ENCODE data around the gene FNDC5.
A peak's percentile ranks its signal among the peaks of the same experiment; 100 is the strongest.

Gene FNDC5

DNA sequence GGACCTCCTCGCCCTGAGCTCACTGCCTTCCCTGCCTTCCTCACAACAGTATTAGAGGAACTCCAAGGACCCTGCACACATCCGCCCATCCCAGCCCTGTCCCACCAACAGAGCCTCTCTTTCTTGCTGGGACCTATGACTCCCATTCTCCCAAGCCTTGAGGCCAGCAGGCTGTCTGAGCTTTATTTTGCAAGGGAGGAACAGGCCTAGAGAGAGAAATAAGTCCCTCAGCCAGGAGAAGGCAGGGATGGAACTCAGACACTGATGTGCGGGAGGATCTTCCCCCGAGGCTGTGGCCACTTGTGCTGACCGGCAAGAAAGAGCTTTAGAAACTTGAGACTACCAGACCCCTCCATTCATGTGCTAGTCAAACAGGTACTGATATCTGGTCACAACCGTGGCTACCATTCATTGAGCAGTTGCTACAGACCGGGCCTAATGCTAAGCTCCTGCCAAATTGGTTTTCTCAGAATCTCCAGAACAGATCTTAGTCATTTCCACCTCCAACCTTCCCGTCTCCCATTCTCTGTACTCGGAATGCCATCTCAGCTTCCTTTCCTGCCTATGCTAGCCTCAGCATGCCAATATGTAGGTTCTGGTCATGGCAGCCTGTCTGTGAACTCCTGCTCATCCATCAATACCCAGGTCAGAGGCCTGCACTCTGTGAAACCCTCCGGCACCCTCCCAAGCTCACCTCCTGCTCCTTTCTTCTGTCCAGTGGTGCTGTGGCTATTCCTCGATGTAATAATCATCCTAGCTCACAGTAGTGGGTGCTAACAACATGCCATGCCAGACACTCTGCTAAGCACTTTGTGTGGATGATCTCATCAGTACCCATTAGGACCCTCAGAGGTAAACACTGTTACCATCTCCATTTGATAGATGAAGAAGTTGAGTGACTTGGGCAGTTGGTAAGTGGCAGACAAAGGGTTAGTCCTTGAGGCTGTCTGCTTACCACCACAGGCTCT is 26.7 kb upstream of the FNDC5 start:
- no peak for DNase-seq (ENCODE audit: low spot score)

DNA sequence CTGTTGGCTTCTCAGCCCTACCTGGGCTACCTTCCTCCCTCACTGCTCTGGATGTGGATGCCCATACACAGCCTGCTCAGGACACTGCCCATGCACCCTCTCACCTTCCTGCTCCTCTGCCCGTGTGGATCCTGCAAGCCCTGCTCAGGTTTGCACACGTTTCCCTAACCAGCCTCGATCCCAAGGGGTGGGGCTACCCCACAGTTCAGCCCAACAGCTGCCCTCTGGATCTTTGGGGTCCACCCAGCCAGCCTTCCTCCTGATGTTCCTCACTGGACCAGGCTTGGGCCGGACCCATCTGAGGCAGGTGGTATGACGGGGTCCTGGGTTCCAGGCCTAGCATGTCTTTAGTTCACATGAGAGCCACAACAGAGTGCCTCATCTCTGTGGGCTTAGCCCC is 25.7 kb upstream of the FNDC5 start:
- DNase-seq (ENCODE audit: low spot score): no peak

DNA sequence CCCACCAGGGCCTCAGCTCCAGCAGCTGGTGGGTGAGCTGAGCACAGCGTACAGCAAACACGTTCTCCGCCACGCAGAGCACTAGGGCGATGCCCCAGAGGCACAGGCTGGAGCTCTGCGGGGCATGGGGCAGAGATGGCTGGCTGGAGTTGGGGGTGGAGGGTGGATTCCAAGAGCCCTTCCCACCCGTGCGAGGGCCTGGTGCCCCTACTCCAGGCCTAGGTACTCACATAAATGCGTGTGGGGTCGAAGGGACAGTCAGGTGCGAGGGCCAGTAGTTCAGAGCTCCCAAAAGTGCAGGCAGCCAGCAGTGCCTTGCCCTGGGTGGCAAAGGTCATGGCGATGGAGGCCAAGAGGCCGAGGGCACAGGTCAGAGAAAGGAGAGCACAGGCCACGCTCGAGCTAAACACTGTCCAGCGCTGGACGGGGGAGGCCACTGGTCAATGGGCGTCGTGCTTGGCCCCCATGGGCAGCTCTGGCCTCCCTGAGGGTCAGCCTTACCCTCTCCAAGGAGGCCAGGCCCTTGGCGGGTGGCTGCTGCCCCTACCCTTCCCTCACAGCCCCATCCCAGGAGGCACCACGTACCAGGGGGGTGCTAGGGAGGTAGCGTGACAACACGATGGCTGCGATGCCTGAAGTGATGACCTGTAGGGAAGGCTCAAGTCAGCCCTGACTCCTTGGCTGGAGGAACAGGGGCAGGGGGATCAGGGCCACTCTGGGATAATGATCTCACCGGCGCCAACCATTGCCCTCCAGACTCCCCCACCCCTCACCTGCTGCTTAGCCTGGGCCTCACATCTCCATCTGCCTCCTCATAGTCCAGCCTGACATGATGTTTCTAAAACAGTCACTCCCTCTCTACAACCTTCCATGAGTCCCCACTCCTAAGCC is 24.9 kb upstream of the FNDC5 start:
- no peak for DNase-seq (ENCODE audit: low spot score)

DNA sequence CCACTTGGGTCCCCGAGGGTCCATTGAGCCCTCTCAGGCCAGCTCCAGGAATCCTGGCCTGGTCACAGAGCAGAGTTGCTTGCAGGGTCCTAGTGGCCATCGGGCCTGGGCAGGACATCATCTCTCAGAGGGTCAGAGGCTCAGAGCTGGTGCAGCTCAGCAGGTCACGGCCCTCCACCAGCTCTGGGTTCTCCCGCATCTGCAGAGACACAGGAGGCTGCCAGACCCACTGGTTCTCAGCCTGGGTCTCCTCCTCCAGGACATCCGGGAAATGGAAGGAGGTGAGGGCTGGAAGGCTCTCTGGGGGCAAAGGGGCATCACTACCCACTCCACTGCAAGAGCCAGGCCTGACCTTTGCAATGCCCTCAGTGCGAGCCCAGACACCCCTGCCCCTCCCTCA is 24.0 kb upstream of the FNDC5 start:
- no peak for DNase-seq (ENCODE audit: low spot score)

DNA sequence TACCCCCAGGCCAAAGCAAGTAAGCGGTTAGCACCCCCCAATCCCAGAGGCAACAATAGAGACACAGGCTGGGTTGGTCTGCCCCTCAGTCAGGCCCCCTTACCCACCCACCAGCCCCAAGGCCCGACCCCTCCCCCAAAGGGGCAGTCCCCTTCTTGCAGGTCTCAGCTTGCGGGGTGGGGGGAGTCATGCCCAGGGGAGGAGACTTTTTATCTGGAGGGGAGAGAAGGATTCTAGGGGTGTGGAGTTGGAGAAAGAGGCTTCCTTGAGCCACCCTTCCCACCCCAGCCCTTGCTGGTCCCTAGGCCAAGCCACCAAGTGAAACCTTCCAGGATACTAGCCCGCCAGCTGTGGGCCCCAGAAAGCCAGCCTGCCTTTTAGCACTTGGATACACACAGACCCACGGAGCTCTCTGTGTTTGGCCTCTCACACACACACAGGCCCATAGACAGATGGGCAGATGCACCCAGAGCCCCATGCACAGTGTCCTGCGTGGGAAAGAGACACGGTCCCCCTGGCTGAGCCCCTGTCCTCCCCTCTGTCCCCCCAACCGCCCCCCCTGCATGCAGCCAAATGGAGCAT is 23.4 kb upstream of the FNDC5 start:
- no peak for DNase-seq (ENCODE audit: low spot score)

DNA sequence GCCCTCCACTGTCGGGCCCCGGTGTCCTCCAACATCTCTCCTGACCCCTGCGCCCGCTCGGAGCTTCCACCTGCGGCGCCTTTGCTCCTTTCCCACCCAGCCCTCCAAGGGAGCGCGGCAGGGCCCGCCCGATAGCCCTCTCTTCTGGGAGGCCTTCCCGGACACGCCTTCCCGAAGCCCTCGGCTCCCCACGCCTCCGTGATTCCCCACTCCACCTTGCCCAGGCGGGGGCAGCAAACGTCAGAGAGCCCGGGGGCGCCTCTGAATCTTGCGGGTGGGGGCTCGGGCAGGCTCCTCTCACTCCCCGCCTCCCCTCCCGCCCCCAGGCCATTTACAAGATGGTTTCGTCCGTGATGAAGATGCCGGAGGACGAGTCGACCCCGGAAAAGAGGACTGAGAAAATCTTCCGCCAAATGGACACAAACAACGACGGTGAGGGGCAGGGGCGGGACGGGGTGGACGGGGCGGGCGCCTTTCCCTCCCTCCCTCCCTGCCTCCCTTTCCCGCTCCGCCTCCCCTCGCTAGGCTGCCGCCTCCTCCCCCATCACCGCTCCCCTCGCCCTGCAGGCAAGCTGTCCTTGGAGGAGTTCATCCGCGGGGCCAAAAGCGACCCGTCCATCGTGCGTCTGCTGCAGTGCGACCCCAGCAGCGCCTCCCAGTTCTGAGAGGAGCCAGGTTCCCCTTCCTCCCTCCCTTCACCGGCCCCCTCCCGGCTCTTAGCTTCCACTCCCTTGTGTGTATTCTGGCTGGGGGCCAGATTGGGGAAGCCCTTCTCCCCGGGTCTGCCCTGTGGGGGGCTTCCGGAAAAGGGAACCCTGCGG is 22.7 kb upstream of the FNDC5 start:
- no peak for DNase-seq (ENCODE audit: low spot score)

DNA sequence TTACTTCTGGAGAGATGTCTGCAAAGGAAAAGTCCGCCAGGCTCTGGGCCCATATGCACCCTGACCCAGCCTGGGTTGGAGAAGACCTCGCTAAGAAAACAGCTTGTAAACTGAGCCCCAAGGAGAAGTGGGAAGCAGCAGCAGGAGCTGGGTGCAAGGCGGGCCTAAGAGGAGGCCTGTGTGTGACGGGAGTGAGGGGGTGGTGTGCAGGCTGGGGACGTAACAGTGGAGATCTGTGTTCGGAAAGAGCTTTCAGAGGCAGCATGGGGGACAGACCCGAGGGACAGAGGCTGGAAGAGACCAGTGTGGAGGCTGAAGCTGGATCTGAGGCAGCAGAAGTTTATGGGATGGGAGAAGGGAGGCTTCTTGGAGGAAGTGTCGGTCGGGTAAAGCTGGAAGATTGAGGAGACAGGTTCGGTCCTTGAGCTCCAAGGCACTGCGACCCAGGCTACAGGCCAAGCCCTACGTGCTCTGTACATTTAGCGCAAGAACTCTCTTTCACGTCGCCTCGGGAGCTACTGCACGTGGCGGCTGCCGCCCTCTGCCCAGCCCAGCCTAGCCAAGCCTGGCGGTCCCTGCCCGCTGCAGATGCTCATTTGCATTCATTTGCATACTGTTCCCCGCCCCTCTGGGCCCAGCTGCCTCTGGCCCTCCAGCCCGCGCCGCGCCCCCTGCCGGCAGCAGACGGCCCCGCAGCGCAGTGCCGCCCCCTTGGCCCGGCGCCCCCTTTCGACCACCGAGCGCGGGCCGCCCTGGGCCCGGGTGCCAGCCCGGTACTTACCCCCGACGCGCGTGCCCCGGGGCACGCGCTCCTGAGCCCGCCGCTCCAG is 21.9 kb upstream of the FNDC5 start:
- DNase-seq (ENCODE audit: low spot score): peak; percentile 85

DNA sequence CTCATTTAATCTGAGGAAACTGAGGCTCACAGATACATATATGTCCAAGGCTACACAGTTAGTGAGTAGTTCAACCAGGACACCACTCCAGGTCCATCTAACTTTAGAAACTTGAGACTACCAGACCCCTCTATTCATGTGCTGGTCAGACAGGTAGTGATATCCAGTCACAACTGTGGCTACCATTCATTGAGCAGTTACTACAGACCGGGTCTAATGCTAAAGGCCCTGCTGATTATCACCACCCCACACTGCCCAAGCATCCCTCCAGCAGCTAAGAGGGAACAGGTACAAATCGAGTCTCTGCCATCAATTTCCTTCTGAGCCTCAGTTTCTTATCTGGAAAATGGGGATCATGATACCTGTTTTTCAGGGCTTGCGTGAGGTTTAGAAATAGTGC is 20.9 kb upstream of the FNDC5 start:
- no peak for DNase-seq (ENCODE audit: low spot score)

DNA sequence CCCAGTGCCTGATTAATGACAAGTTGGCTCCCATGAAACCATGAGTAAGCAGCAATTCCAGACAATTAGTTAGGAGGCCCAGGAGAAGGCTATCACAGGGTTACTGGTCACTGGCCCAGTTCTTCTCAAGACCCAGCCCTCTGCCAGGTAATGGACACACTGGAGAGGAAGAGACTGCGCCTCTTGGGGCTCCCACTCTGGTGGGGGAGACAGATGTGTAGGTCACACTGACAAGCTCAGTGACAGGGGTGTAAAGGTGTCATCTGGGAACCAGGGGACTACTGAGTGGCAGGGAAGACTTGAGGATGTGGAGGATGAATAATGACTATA is 20.5 kb upstream of the FNDC5 start:
- no peak for DNase-seq (ENCODE audit: low spot score)

DNA sequence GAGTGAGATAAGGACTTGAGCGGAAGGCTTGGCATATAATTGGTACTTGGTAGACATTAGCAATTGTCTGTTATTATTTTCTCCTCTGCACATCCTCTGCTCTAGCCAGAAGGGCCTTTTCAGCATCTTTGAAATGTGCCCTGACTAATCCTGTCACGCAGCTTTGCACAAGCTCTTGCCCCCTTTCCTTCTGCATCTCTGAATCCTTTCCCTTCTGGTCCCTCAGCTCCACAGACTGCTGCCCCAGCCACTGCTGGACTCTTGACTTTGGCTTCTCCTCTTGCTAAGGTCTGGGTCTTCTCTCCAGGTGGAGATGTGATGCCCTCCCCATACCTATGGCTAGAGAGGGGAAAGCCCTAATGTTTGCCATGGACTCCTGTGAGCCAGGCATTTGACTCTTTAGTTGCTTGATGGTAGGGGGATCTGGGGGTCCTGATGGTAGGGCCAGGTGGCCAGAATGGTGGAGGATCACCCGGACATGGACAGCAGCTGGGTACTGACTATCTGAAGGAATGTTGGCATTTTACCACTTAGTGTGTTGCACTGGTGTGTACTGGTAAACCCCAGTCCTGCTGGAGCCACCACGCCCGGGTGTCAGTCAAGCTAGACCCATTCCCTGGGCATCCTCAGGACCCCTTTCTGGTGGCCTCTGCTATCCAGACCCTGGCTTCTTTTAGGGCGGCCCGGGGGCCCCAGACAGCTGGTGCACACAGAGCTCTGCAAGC is 20.0 kb upstream of the FNDC5 start:
- DNase-seq (ENCODE audit: low spot score): no peak

DNA sequence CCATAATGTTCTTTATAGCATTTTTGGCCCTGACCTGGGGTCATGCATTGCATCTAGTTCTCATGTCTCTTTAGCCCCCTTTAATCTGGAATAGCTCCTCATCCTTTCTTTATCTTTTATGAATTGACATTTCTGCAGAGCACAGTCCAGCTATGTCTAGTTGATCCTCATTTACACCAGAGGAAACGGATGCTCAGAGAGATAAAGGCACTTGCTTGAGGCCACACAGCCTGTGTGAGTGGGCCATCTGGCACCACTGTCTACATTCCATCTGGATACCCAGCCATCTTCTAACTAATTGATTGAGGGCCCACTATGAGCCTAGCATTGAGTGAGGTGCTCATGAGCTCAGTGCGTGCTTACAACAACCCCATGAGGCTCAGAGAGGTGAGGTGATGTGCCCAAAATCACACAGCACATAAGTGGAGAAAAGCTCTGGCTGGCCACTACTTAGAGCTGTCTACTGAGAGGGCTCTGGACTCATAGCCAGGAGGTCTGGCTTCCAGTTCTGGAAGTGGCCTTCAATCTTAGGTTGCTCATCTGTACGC is 19.1 kb upstream of the FNDC5 start:
- DNase-seq (ENCODE audit: low spot score): no peak

DNA sequence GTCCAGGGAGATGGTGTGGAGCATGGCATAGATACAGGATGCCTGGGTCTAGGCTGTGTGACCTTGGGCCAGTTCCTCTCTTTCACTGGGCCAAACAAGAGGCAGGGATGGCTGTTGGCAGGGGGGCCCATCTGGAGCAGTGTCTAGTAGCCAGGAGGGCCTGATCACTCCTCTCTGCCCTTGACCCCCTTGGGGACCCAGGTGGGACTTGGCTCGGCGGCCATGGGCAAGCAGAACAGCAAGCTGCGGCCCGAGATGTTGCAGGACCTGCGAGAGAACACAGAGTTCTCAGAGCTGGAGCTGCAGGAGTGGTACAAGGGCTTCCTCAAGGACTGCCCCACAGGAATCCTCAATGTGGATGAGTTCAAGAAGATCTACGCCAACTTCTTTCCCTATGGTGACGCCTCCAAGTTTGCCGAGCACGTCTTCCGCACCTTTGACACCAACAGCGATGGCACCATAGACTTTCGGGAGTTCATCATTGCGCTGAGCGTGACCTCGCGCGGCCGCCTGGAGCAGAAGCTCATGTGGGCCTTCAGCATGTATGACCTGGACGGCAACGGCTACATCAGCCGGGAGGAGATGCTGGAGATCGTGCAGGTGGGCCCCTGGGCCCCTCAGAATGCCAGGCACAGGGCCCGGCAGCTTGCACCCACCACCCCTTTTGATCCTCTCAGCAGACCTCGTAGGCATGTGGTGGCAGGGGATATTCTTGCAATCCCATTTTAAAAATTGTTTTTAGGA is 18.1 kb upstream of the FNDC5 start:
- DNase-seq (ENCODE audit: low spot score): no peak

DNA sequence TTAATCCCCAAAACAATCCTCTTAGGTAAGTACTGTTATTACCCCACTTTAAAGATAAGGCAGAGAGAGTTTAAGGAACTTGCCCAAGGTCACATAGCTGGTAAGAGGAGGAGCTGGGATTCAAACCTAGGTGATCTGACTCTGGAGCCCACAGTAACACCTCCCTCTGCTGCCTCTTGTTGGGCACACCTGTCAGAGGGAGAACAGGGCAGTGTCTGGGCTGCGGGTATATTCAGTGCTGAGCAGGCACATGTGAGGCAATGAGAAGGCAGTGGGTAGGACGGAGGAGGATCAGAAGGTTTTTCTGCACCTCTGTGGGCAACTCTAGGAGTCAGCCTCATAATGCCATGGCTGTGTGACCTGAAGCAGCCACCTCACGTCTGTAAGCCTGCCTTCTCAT is 17.4 kb upstream of the FNDC5 start:
- no peak for DNase-seq (ENCODE audit: low spot score)

DNA sequence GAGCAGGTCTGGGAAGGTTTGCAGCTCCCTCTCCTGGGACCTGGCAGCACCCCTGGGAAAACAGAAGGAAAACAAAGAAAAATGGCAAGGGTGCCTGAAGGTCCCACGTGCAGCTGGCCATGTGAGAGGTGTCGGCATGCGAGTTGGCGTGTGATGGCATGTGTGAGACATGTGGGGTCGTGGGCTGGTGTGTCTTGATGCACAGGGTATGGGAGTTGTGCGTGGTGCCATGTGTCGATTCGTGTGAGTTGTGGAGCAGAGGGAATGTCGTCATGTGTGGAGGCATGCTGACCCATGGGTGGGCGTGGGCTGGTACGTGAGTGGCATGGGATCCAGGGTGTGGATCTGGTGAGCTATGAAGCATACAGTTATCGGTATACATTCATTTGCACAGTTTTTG is 16.9 kb upstream of the FNDC5 start:
- DNase-seq (ENCODE audit: low spot score): no peak

DNA sequence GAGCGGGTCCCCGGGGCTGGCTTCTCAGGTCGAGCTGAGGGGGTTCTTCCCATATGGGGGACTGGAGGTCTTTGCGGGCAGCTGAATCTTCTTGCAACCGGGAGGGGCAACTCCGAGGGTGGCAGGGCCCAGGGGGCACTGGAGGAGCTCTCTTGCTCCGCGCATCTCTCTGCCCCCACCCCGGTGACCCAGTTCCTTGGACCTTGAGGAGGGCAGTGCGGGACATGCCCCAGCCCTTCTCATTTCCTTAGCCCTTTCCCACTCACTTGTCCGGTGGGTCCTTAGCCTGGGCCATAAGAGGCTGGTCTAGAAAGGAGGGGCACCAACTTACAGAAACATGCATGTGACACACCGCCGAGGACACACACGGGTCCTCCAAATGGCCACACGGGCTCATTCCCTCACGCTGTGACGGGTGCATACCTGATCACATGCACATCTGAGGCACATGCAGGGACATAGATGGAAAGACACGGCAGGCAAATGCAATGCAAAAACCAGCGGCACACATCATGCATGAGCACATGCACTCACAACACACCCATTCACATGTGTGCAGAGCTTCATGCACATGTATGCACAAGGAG is 16.2 kb upstream of the FNDC5 start:
- no peak for DNase-seq (ENCODE audit: low spot score)

DNA sequence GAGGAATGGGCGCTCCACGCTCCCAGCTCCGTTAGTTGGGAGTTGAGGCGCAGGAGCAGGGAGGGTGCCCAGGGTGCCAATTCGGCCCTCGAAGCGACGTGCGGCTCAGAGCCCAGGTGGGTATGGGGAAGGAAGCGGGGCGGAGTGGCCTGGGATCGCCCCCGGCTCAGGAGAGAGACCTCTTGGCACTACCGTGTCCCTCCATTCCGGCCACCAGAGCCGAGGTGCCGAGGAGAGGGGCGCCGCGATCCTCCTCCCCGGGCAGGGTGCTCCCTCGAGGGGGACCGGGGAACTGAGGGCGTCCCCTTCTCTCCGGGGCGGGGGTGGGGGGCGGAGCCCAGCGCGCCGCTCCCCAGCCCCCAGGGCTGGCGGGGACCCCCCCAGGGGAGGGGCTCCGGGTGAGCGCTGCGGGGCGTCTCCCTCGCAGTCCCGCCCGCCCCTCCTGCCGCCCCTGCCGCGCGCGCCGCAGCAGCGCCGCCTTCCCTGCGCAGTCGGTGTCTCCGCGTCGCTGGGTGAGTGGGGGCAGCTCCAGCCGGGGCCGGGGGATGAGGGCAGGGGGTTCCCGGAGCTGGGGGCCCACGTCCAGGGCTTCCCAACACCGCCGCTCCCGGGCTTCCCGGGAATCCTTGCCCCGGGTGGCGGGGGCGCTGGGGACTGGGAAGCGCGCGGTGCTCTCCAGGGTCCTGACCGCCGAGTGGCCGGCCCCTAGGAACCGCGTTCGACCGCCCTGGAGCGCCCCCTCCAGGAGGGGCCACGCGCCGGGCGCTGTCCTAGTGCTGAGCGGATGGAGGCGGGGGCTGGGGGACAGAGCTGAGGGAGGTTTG is 15.5 kb upstream of the FNDC5 start, which contains the start of gene HPCA:
TSS of gene HPCA (plus strand) at position 488 of the 824 bp plus-strand sequence. CDS start 2,408 bp downstream, outside the sequence.
- peak; percentile 46 for DNase-seq (ENCODE audit: low spot score)

DNA sequence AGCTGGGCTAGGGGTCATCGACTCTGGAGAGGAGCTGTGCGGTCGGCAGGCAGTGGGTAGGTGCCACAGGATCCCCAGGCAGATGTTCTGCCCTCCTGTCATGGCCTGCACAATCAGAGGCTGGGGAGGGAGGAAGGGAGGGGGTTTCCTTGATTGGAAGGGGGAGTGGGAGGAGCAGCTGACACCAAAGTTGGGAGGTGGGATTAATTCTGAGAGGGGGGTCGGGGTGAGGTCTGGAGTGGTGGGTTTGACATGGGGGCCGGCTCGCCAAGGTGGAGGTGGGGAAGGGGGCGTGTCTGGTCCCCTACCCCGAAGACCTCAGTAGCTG is 14.9 kb upstream of the FNDC5 start:
- DNase-seq (ENCODE audit: low spot score): no peak

DNA sequence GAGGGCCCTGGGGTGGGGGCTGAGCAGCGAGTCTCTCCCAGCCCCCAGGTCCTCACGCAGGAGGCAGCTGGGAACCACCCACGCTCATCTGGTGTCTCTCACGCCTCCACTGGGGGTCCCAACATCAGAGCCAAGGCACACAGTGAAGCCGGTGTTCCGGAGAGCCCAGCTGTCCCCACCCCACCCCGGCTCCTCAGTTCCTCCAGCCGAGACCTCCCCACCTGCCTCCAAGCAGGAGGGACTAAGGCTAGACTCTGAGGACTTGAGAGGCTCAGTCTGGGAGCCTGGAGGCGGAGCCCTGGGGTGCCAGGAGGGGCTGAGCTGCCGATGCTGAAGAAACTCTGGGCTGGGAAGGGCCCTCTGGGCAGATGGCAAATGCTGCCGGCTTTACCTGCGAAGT is 14.0 kb upstream of the FNDC5 start:
- no peak for DNase-seq (ENCODE audit: low spot score)
